Mucosa of stomach (tissue), 1 donor: ENCODE results near the gene GABBR2.

Experiments used
- H3K27me3 ChIP-seq: one replicate; pipeline ENCODE4 v1.7.0; 2013; ENCODE audit warnings: mild to moderate bottlenecking, low read length; ENCODE audit not compliant: control insufficient read depth, insufficient read depth
- H3K36me3 ChIP-seq: one replicate; pipeline ENCODE4 v1.7.0; 2013; ENCODE audit warnings: low read length; ENCODE audit not compliant: control insufficient read depth, insufficient read depth
- H3K4me1 ChIP-seq: one replicate; pipeline ENCODE4 v1.7.0; 2013; ENCODE audit warnings: mild to moderate bottlenecking, low read length; ENCODE audit not compliant: control insufficient read depth, insufficient read depth
- H3K4me3 ChIP-seq: one replicate; pipeline ENCODE4 v1.7.0; 2013; ENCODE audit warnings: low read length
- H3K9ac ChIP-seq: one replicate; pipeline ENCODE4 v1.7.0; 2013; ENCODE audit warnings: mild to moderate bottlenecking, low read length, moderate library complexity
- H3K9me3 ChIP-seq: one replicate; pipeline ENCODE4 v1.7.0; 2013; ENCODE audit warnings: mild to moderate bottlenecking, low read length, moderate library complexity; ENCODE audit not compliant: control insufficient read depth
- donor health status: Pancreatic carcinoma.

Gene GABBR2

GRCh38 chr9:98567540-98568233, 141.0 kb downstream of the GABBR2 start:
- no peaks in the 10 kb centered on the region for H3K36me3 ChIP-seq
- H3K9me3 ChIP-seq = no peaks in the 10 kb centered on the region
- H3K4me1 ChIP-seq = no peaks in the 10 kb centered on the region
- no peak overlapping the region for H3K4me3 ChIP-seq
- H3K9ac ChIP-seq = no peak overlapping the region
- no peaks in the 10 kb centered on the region for H3K27me3 ChIP-seq

GRCh38 chr9:98565152-98566135, 143.3 kb downstream of the GABBR2 start:
- H3K4me1 ChIP-seq = no peaks in the 10 kb centered on the region
- no peak overlapping the region for H3K4me3 ChIP-seq
- H3K9me3 ChIP-seq = no peaks in the 10 kb centered on the region
- no peaks in the 10 kb centered on the region for H3K27me3 ChIP-seq
- no peak overlapping the region for H3K9ac ChIP-seq
- no peaks in the 10 kb centered on the region for H3K36me3 ChIP-seq

GRCh38 chr9:98564714-98565113, 144.0 kb downstream of the GABBR2 start:
- no peaks in the 10 kb centered on the region for H3K36me3 ChIP-seq
- no peak overlapping the region for H3K9ac ChIP-seq
- H3K27me3 ChIP-seq = no peaks in the 10 kb centered on the region
- no peaks in the 10 kb centered on the region for H3K4me1 ChIP-seq
- no peaks in the 10 kb centered on the region for H3K9me3 ChIP-seq
- no peak overlapping the region for H3K4me3 ChIP-seq

- Histone ChIP-seq H3K27me3 (no peaks in the 10 kb centered on the region), H3K9ac (no peak overlapping the region), H3K4me1 (no peaks in the 10 kb centered on the region), H3K4me3 (no peak overlapping the region), H3K36me3 (no peaks in the 10 kb centered on the region), H3K9me3 (no peaks in the 10 kb centered on the region)
Measured at GRCh38 chr9:98563988-98564387, 144.7 kb downstream of the GABBR2 start.

GRCh38 chr9:98563212-98563907, 145.4 kb downstream of the GABBR2 start:
- H3K4me1 ChIP-seq = no peaks in the 10 kb centered on the region
- no peak overlapping the region for H3K9ac ChIP-seq
- no peaks in the 10 kb centered on the region for H3K9me3 ChIP-seq
- H3K27me3 ChIP-seq = no peaks in the 10 kb centered on the region
- H3K36me3 ChIP-seq = no peaks in the 10 kb centered on the region
- no peak overlapping the region for H3K4me3 ChIP-seq

- no peaks in the 10 kb centered on the region for H3K4me1 ChIP-seq
- H3K36me3 ChIP-seq = no peaks in the 10 kb centered on the region
- no peak overlapping the region for H3K4me3 ChIP-seq
- H3K9me3 ChIP-seq = no peaks in the 10 kb centered on the region
- no peak overlapping the region for H3K9ac ChIP-seq
- no peaks in the 10 kb centered on the region for H3K27me3 ChIP-seq
Measured at GRCh38 chr9:98559561-98559960, 149.2 kb downstream of the GABBR2 start.

- H3K4me3 ChIP-seq = no peak overlapping the region
- no peaks in the 10 kb centered on the region for H3K36me3 ChIP-seq
- H3K9me3 ChIP-seq = no peaks in the 10 kb centered on the region
- H3K9ac ChIP-seq = no peak overlapping the region
- no peaks in the 10 kb centered on the region for H3K27me3 ChIP-seq
- no peaks in the 10 kb centered on the region for H3K4me1 ChIP-seq
Measured at GRCh38 chr9:98558575-98558974, 150.2 kb downstream of the GABBR2 start.

GRCh38 chr9:98556511-98556910, 152.2 kb downstream of the GABBR2 start:
- Histone ChIP-seq H3K36me3 (no peaks in the 10 kb centered on the region), H3K4me1 (no peaks in the 10 kb centered on the region)

GRCh38 chr9:98555651-98556465, 152.9 kb downstream of the GABBR2 start:
- Histone ChIP-seq H3K36me3 (no peaks in the 10 kb centered on the region), H3K9me3 (no peaks in the 10 kb centered on the region), H3K9ac (no peak overlapping the region), H3K4me3 (no peak overlapping the region), H3K27me3 (no peaks in the 10 kb centered on the region), H3K4me1 (no peaks in the 10 kb centered on the region)

More at GRCh38 chr9:98556511-98556910, 152.2 kb downstream of the GABBR2 start:
- Histone ChIP-seq H3K9me3 (no peaks in the 10 kb centered on the region), H3K9ac (no peak overlapping the region), H3K27me3 (no peaks in the 10 kb centered on the region), H3K4me3 (no peak overlapping the region)

GRCh38 chr9:98554752-98555151, 154.0 kb downstream of the GABBR2 start:
- Histone ChIP-seq H3K9me3 (no peaks in the 10 kb centered on the region), H3K36me3 (no peaks in the 10 kb centered on the region), H3K4me3 (no peak overlapping the region), H3K9ac (no peak overlapping the region), H3K4me1 (no peaks in the 10 kb centered on the region), H3K27me3 (no peaks in the 10 kb centered on the region)

GRCh38 chr9:98552331-98552730, 156.4 kb downstream of the GABBR2 start:
- H3K4me3 ChIP-seq = no peak overlapping the region
- H3K36me3 ChIP-seq = no peaks in the 10 kb centered on the region
- H3K9ac ChIP-seq = no peak overlapping the region
- no peaks in the 10 kb centered on the region for H3K9me3 ChIP-seq
- H3K27me3 ChIP-seq = no peaks in the 10 kb centered on the region
- H3K4me1 ChIP-seq = no peaks in the 10 kb centered on the region
